Astrocyte of the cerebellum (primary cell): Measurements from ENCODE around the gene SMIM10.

ENCODE experiments used
- DNase-seq: peaks from one replicate; pipeline ENCODE4 v3.0.0-alpha.2; 2011; ENCODE audit warnings: low read depth
- H3K4me3 ChIP-seq: 2 replicates; pipeline ENCODE4 v1.5.1; 2011; ENCODE audit warnings: mild to moderate bottlenecking, low read depth, low read length, moderate library complexity
- CTCF ChIP-seq: IDR thresholded peaks from 2 replicates; pipeline ENCODE4 v1.5.1; 2012; ENCODE audit warnings: low read length, low read depth, moderate library complexity, mild to moderate bottlenecking; ENCODE audit errors: missing control alignments
- in situ Hi-C: cut with HindIII; loops from 2 replicates; pipeline ENCODE4 v1.10.0; 2017; ENCODE audit warnings: low sequenced_read_pairs

The SMIM10 gene

DNA sequence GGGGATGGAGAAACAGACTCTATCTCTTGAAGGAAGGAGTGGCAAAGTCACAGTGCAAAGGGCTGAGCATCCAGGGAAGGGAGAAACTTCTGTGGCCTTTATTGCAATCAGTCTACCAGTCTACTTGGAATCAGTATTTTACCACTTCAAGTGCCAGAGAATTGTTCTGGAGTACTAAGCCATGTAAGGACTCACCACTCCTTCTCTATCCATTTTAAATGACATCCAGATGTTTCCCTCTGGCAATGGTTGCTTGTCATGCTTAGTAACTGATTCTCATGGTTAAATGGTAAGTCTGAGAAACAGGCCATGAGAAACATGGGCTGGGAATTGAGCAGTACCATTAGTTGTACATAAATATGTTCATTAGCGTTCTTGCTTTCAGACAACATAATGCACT is 21.1 kb upstream of the SMIM10 start:
- in situ Hi-C loops, result no loop called here
- no peak for TF ChIP-seq CTCF
- H3K4me3 ChIP-seq, result no peak overlapping the region
- DNase-seq, result no peak

- no peak for DNase-seq
- no peak for TF ChIP-seq CTCF
- in situ Hi-C loops, result no loop called here
- no peak overlapping the region for H3K4me3 ChIP-seq
Measured at GRCh38 chrX:134971926-134972325, 18.9 kb upstream of the SMIM10 start.

DNA sequence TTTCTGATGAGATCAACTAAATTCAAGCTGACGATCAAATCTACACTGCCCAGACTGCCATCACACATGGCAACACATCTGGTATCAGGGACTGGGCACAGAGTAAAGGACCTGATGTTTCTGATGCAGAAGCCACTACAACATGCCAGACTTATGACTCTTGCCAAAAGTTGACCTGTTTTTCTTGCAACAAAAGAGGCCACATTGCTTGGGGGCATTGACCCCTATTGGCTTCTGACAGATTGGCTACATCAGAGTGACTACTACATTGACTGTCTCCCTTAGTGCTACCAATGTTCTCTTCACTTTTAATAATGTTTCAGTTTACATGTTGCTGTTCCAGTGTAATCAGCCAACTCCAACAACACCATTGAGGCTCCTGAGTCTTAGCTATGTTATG is 15.3 kb upstream of the SMIM10 start:
- H3K4me3 ChIP-seq, result no peak overlapping the region
- DNase-seq, result no peak
- in situ Hi-C loops, result no loop called here
- no peak for TF ChIP-seq CTCF

DNA sequence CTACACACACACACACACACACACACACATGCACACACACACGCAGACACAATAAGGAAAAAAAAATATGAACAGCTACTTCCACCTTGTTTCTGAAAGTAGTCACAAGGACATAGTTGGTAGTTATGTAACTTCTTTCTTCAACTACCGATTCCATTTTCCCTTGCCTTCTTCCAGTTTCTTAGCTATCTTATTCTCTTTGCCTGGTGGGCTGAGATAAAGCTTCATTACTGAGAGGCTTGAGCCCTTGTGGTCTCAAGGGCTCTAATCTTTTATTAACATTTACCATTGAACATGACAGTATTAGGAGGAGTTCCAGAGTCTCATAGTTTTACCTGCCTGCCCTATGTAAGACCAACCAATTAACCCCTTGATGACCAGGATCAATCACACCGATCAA is 8.9 kb upstream of the SMIM10 start:
- TF ChIP-seq CTCF, result no peak
- DNase-seq, result no peak
- in situ Hi-C loops, result no loop called here
- H3K4me3 ChIP-seq, result no peak overlapping the region

GRCh38 chrX:134982748-134983147 is 8.0 kb upstream of the SMIM10 start:
- in situ Hi-C loops, result no loop called here
- H3K4me3 ChIP-seq, result no peak overlapping the region
- no peak for TF ChIP-seq CTCF
- no peak for DNase-seq

- no peak overlapping the region for H3K4me3 ChIP-seq
- no peak for DNase-seq
- in situ Hi-C loops, result no loop called here
- TF ChIP-seq CTCF, result no peak
Measured at GRCh38 chrX:134985479-134985878, 5.3 kb upstream of the SMIM10 start.

DNA sequence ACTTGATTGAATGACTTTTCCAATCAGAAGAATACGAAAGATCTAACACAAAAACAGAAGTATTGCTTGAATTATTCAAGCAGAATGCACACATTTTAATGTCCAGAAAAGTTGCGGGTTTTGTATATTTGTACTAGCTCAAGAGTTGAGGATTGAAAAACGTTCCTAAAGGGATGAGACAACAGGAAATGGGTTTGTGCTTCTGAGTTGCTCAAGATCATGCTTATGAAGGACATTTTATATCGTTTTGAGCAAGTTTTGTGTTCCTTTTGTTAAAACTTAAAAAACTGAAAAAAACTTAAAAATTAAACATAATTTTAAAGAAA is 353 bp upstream of the SMIM10 start:
- DNase-seq, result no peak
- peak overlapping the region; percentile 29 for H3K4me3 ChIP-seq
- in situ Hi-C loops, result no loop called here
- no peak for TF ChIP-seq CTCF
